ENCODE measurements around the gene PLXNA2.

PLXNA2 gene, protein sequence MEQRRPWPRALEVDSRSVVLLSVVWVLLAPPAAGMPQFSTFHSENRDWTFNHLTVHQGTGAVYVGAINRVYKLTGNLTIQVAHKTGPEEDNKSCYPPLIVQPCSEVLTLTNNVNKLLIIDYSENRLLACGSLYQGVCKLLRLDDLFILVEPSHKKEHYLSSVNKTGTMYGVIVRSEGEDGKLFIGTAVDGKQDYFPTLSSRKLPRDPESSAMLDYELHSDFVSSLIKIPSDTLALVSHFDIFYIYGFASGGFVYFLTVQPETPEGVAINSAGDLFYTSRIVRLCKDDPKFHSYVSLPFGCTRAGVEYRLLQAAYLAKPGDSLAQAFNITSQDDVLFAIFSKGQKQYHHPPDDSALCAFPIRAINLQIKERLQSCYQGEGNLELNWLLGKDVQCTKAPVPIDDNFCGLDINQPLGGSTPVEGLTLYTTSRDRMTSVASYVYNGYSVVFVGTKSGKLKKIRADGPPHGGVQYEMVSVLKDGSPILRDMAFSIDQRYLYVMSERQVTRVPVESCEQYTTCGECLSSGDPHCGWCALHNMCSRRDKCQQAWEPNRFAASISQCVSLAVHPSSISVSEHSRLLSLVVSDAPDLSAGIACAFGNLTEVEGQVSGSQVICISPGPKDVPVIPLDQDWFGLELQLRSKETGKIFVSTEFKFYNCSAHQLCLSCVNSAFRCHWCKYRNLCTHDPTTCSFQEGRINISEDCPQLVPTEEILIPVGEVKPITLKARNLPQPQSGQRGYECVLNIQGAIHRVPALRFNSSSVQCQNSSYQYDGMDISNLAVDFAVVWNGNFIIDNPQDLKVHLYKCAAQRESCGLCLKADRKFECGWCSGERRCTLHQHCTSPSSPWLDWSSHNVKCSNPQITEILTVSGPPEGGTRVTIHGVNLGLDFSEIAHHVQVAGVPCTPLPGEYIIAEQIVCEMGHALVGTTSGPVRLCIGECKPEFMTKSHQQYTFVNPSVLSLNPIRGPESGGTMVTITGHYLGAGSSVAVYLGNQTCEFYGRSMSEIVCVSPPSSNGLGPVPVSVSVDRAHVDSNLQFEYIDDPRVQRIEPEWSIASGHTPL (N-terminal part only)

DNA sequence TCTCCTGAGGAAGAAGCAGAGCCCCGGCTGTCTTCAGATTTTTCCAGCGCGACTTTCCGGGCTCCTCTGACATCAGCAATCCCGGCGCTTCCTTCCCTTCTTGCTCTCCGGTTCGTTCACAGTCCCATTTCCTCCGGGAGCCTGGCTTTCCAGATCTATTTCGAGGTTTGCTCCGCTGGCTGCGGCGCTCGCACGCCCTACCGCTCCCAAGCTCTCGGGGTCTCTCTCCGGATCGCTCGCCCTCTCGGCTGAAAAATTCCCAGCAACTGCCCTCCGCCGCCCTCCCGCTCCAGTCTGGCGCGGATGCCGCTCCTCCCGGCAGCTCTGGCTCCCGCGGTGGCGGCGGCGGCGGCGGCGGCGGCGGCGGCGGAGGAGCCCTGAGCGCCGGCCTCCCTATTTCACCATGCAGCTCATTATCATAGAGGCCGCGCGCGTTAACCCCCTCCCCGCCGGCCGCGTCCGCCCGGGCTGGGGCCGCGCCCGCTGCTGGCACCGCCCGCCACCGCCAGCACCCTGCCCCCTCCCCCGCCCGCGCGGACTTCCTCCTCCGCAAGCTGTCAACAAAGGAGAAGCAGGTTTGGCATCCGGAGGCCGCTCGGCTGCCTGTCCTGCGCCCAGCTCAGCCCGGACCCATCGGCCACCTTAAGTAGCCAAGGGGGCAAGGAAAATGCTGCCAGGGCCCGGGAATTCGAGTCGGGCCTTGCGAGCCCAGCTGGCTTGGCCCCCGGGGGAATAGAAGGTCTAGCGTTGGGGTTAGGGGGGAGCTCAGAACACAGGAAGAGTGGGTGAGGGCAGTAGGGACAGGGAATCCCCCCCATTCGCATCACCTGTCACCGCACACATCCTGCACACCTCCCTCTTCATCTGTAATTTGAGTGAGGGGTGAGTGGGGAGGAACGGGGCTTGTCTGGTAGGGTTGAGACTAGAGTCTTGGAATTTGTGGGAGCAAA is at the start of gene PLXNA2:
TSS of gene PLXNA2 (minus strand) at position 418 of the 950 bp plus-strand sequence. CDS start 26,462 bp downstream, outside the sequence.
- DNase-seq (ENCODE audit: low read depth) = peak; percentile 24

DNA sequence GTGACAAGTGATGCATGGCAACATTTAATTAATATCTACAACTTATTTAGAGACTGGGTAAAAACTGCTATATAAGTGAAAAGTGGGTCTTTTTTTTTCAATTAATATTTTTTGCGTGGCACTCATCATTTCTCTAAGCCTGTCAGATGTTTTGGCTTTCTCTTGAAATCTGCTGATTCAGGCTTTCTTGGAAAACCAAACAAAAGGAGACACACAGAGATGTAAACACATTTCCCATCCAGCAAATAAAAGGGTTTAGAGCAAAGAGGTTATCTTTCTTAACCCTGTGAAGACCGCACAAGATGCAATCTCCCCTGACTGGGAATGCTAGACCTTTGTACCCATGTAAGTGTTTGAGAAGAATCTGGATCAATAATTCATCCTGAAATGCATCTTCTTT is 48.7 kb upstream of the PLXNA2 start:
- DNase-seq (ENCODE audit: low read depth) = no peak

DNA sequence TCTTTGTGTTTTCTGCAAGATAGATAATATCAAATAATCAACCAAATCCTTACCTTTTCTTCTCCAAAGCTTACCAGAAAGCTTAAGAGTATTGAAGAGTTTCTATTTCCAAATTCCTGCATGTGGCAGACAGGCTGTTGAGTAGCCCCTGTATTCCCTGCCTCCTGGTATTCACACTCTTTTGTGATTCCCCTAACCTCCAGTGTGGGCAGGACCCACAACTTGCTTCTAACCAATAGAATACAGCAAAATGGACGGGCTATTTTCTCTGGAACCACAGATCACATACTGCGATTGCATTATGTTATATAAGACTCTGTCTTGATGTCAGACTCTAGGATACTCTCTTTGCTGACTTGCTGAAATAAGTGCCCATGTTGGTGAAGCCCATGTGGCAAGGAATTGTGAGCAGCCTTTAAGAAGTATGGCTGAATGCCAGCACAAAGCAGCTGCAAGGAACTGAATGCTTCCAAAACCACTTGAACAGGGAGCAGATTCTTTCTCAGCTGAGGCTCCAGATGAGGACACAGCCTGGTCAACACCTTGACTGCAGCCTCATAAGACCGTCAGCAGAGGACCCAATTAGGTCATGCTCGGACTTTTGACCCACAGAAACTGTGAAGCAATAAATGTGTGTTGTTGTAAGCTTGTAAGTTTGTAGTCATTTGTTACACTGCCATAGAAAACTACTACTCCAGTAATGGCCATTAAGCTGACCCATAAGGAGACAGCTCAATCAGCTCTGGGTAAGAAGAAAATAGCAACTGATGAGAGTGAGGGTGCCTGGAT is 47.9 kb upstream of the PLXNA2 start:
- no peak for DNase-seq (ENCODE audit: low read depth)

DNA sequence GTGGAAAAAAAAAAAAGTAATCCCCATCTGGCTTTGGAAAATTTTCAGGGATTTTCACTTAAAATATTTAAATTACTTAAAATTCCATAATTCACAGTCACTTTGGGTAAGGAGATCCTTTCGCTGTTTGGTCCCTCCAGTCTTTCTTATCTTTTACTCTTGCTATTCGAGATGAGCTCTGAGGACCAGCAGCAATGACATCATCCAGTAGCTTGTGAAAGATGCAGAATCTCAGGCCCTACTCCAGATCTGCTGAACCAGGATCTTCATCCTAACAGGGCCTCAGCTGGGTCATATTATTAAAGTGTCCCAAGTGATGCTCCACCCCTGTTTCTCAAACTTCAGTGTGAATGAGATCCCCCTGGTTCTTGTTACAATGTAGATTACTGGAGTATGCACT is 46.9 kb upstream of the PLXNA2 start:
- no peak for DNase-seq (ENCODE audit: low read depth)

DNA sequence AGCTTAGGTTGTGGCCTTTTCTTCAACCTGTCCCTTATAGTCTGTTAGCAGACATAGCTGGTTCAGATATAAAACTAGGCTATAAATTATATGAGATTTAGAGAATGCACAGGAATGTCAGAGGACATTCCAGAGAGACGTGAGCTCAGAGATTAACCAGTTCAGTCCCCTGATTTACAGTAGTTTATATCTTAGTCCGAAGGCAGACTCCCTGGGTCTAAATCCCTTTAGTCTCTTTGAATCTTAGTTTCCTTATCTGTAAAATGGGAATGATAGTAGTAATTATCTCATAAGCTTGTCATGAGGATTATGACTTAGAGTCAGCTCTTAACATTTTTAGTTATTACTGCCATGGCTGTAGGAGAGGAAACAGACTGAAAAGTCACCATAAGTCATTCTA is 45.5 kb upstream of the PLXNA2 start:
- no peak for DNase-seq (ENCODE audit: low read depth)

DNA sequence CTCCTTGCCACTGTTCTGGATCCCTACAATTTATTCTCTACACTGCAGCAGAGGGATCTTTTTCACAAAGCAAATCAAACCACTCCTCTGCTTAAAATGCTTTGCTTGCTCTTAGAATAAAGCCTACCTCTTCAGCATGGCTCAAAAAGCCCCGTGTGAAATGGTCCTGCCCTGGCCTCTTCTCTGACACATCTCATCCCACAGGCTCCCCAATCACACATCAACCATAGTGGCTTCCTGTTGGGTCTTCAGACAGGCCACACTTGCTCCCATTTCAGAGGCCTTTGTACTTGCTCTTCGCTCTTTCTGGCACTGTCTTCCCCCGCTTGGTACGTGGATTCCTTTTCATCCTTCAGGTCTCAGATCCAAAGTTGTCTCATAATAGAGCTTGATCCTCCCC is 44.3 kb upstream of the PLXNA2 start:
- DNase-seq (ENCODE audit: low read depth) = no peak

DNA sequence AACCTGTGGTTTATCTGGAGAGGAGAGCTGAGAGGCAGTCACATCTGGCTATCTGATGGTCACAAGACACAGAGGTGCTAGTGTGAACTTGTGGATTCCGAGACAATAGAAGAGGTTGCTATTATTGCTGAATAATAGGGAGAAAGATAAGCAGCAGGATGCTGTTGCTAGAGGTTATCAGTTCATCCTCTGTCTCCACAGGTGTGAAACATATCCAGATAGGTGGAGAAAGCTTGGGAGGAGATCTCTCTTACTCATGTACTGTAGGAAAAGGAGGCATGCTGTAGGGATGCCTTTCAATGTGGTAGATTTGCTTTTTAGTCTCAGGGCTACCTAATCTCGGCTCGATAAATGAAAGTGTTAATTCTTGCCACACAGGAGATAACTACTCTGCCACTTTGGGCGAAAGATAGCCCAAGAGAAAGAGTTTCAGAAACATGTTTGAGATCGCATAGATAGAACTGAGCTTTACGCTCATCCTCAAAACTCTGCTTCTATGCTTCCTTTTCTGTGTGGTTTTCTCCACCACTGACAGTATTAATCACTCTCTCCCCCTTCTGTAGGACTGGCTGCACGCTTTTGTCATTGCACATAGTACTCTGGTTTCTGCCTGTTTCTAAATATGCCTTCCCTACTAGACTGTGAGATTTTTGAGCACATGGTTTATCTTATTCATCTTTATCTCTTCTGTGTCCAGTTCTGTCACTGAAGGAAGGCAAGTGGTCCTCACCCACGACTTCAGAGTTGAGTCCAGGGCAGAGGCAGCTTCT is 36.7 kb upstream of the PLXNA2 start:
- no peak for DNase-seq (ENCODE audit: low read depth)

DNA sequence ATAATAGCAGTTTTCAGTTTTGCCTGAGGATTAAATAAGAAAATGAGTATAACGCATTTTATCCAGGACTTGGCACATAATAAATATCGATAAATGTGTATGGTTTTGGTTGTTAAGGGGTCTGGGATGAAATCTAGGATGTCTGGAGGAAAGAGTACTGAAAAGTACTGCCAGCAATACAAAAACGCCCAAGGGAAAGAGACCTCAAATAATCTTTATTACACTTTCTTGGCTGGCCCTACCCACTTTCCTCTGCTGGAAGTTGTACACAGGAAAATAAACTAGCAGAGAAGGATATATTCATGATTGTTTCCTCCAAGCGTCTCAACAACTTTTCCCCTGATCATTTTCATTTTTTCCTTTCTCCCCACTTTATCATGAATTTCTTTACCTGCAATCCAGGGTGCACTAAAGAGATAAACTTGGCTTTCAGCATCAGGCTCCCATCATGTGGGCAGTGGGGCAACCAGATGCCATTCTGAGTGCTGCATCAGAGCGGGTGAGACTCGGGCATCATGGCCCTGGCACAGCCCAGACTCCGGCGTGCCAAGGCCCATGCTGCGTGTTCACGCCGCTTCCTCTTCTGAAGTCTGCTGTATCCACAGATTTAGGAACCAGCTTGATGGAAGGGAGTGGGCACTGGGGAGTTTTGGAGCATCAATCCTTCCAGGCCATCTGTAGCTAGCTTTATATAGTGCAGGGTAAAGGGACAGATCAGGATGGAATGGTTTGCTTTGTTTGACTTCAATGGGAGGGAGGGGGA is 35.8 kb upstream of the PLXNA2 start:
- DNase-seq (ENCODE audit: low read depth) = no peak

DNA sequence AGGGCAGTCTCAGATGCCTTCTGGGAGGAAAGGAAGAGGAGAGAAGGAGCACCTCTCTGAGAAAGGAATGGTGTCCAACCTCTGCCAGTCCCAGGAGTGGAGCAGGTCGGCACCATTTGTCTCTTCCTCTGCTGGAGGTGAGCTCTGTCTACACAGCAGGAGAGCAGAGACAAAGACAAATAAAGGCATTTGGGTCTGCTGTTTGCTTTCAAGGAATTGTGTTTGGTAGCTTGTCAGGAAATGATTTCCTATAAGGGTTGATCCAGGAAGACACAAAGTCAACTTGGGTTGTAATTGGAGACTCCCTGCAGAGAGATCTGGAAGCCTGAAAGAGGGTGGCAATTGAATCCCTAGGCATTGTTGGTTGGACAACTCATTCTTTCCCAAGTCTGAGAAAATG is 34.5 kb upstream of the PLXNA2 start:
- DNase-seq (ENCODE audit: low read depth) = no peak

DNA sequence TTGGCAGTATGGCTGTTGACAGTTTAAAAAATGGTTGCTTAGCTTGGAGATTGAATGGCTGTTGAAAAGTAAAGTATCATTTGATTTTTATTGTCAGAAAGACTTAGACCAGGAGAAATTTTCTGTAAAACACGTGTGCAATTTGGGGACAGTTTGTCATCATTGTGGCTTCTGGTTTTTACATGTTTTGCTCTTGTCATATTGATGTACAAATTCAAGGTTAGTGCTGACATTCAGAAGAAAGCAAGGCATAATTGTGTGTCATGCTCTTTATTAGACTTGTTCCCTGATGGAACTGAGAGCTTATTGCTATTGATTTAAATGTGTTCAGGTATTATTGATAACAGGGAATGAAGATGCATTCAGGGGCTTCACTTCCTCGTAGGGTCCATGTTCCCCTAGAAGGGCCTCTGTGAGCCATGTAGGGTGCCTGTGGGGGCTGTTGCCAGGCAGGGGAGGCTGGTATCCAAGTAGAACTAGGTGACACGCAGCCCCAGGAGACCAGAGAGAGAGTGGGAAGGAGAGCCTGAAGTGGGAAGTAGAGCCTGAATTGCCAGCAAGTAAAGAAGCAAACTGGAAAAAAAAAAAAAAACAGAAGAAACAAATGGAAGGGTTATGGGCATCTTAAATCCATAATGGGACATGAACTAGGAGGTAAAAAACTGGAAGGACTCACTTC is 32.7 kb upstream of the PLXNA2 start:
- no peak for DNase-seq (ENCODE audit: low read depth)

DNA sequence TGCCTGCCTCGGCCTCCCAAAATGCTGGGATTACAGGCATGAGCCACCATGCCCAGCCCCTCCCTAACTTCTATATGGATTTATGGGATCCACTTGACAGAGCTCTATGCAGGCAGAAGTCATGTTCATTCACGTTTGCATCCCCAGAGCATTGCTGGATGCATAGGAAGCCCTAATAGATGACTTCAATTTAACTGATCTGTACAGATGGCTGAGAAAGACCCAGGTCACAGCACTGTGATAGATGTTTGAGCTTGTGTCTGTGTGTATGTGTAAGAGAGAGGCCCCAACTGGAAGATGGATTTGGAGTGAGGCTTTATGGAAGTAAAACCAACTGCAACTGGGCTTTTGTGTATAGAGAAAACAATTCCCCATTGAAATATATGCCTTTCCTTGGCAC is 30.9 kb upstream of the PLXNA2 start:
- DNase-seq (ENCODE audit: low read depth) = no peak

DNA sequence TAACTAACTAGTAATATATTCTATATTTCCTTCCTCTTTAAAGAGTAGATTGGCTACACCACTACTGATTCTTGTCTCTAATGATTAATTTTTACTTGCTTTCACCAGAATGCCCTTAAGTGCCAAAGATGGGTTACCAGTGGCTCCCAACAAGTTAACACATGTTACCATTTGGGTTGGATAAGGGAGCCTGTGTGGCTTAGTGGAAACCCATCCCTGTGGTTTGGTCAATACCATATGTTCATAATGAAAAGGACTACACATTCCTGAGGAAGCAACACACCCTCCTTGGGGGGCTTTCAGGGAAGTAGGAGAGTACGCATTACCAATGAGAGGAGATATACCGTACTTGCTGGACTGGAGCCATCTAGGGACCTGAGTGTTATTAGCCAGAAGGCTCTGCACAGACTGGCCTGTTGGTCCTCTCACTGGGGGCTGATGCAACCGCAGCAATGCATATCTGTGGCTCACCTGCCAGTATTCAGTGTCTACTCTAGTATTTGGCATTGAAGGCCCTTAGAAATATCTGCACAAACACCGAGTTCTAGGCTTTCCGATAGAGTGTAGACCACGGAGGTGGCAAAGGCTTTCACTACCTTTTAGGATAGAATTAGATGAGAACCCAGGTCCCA is 29.3 kb upstream of the PLXNA2 start:
- DNase-seq (ENCODE audit: low read depth) = no peak

DNA sequence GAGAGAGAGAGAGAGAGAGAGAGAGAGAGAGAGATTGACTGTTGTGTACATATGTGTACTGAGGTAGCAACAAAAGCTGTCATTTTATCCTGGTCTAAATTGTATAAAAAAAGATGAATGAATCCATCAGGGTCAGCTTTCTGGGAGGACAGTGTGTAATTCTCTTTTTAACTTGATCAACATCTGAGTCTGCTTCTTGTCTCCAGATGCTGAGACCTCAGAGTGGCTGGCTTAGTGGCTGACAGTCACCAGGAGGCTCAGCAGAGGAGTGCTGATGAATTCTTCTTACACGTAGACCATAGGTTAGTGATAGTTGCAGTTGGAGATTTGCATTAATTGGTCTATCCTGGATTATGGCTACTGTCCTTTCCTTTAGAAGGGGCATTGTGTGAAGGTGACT is 28.5 kb upstream of the PLXNA2 start:
- no peak for DNase-seq (ENCODE audit: low read depth)

DNA sequence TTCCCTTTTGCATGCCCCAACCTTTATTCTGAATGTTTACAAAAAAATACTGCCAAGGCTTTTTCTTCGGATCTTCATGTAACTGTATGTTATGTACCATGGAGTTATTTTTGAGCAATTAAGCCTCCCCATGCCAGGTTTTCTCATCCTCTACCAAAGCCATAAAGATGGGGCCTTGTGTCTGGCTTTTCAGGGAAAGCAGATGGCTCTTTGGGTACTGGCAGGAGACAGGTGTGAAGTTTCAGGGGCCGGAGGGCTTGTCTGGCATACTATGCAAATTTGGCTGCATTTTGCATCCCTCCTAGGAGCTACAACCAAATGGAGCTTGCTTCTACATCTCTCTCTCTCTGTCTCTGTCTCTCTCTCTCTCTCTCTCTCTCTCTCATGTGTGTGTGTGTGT is 28.1 kb upstream of the PLXNA2 start:
- DNase-seq (ENCODE audit: low read depth) = no peak

DNA sequence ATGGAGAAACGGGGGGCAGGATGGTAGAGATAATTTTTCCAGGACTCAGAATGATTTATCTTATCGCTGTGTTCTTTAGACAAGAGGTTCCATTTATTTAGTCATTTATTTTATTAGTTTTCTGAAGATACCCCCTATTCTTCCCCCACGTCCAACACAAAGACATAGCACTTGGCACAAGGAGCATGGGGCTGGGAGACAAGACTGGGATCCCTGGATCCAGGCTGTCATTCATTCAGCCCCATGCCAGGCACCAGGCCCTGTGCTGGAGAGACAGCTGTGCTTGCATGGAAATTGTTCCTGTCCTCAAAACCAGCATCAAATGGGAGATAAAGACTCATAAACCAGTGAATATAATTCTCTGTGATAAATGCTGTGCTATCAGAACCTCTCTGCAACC is 27.1 kb upstream of the PLXNA2 start:
- DNase-seq (ENCODE audit: low read depth) = no peak

DNA sequence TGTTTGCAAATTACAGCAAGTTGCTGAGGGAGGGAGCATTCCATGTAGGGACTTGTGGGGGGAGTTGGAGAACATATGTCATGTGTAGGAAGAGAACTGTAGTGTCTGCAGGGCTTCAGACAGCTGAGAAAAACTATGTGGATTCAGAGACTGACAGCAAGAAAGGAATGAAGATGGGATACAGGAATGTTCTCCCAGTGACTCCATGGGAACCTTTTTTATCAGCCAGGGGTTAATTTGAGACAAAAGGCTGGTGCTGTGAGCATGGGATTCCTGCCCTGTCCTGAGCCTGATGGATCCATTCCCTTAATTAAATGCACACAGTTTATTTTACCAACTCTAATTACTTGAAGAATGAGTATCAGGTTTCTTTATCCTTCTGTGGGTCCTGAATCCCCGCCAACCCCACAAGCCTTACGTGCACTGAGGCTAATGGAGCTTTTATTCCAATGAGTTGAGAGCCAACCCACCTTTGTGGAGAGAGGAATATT is 26.5 kb upstream of the PLXNA2 start:
- DNase-seq (ENCODE audit: low read depth) = no peak

DNA sequence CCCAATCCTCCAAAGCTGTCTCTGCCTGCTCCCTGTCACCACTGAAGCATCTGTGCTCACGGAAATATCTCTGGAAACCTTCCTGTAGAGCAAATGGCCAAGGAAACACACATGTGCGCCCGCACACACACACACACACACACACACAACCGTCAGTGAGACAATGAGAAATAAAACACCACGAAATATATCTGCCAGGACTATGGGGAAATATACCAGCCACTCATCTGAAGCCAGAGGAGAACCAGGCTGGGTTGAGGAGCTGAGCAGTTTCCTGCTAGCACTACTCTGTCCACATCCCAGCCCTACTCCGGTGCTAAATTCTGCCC is 25.1 kb upstream of the PLXNA2 start:
- DNase-seq (ENCODE audit: low read depth) = no peak
